GM19328 (cell line): ENCODE results near the gene WASF2.
"Not testable (repeated sequence)": the region's sequence is repeated elsewhere in the genome, so short reads cannot be mapped to it uniquely, and the experiment has no call there.

Experiments used
- ATAC-seq: cut with Tn5 transposase; IDR thresholded peaks from one replicate; pipeline ENCODE4 v1.9.1; 2021; ENCODE audit warnings: mild to moderate bottlenecking, moderate library complexity; ENCODE audit not compliant: unreplicated experiment

Gene WASF2

GRCh38 chr1:27399251-27400025 lies 90.5 kb downstream of the WASF2 start:
- ATAC-seq = no peak

- ATAC-seq = no peak
These were observed 91.4 kb downstream of the WASF2 start for GRCh38 chr1:27398405-27399149.

- no peak for ATAC-seq
These were observed 92.2 kb downstream of the WASF2 start for GRCh38 chr1:27397749-27398148.

- no peak for ATAC-seq
These were observed 92.9 kb downstream of the WASF2 start for GRCh38 chr1:27397110-27397509.

GRCh38 chr1:27395441-27396195 lies 94.3 kb downstream of the WASF2 start:
- no peak for ATAC-seq

GRCh38 chr1:27394925-27395324 lies 95.0 kb downstream of the WASF2 start:
- ATAC-seq = no peak

- ATAC-seq = no peak
These were observed 95.7 kb downstream of the WASF2 start for GRCh38 chr1:27394282-27394658.

GRCh38 chr1:27393641-27394281 lies 96.2 kb downstream of the WASF2 start:
- no peak for ATAC-seq

- ATAC-seq = no peak
These were observed 97.0 kb downstream of the WASF2 start for GRCh38 chr1:27392778-27393635.

GRCh38 chr1:27392096-27392777 lies 97.7 kb downstream of the WASF2 start, which contains the start of gene GPR3:
Gene GPR3 (plus strand): TSS chr1:27392622. CDS start chr1:27393799, 1,177 bp downstream.
- peak; percentile 67 for ATAC-seq

- ATAC-seq = no peak
These were observed 98.4 kb downstream of the WASF2 start for GRCh38 chr1:27391511-27392095.

- ATAC-seq = no peak
These were observed 101.5 kb downstream of the WASF2 start for GRCh38 chr1:27388337-27389005.

- ATAC-seq = not testable (repeated sequence)
These were observed 105.2 kb downstream of the WASF2 start for GRCh38 chr1:27384797-27385196.

GRCh38 chr1:27383661-27384060 lies 106.3 kb downstream of the WASF2 start:
- no peak for ATAC-seq

- no peak for ATAC-seq
These were observed 106.8 kb downstream of the WASF2 start, which contains the start of gene CD164L2 for GRCh38 chr1:27383039-27383605. Gene CD164L2 (minus strand): TSS chr1:27383333. CDS start chr1:27383239, 94 bp downstream.

- no peak for ATAC-seq
These were observed 107.8 kb downstream of the WASF2 start for GRCh38 chr1:27381969-27382762.
